Activated CD4-positive, alpha-beta T cell treated with anti-CD3 and anti-CD28 coated beads, Interleukin-2, Interleukin-4, amounts not matched to agents 100 ng/mL and 50 ng/mL, durations not matched to agents 16 hours and 8 hours (primary cell): ENCODE results near the gene DOCK4.

Experiments used
- DNase-seq: peaks from one replicate; pipeline ENCODE4 v3.0.0-alpha.2; 2020; ENCODE audit warnings: low spot score

Gene DOCK4

DNA sequence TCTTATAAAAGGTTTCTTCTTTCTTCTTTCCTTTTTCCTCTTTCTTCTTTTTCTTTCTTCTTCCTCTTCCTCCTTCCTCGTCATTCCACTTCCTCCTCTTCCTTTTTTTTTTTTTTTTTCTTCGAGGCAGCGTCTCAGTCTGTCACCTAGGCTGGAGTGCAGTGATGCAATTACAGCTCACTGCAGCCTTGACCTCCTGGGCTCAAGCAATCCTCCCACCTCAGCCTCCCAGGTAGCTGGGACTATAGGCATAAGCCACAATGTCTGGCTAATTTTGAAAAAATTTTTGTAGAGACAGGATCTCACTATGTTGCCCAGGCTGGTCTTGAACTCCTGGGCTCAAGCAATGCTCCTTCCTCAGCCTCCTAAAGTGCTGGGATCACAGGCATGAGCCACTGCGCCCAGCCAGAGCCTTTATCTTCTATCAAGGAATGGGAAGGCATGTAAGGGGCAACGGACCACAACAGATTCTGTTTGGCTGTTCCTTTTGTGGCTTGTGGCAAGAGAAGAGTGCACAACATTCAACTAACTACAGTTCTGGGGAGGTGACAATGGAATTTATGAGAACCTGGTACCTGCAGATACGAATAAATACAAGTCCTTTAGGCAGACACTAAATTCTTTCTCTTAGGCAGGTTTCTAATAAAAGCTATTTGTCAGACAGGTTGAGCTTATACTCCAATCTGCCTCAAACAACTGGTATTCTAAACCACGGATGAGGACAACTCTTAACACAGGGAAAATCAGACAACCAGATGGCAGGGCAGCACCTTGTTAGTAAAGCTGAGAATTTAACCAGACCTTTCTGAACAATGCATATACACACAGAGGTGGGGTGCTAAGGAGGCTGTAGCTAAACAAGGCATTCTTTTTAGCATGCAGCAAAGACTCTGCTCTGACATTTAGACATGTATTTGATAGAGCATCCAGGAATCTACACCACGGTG, 100.3 kb downstream of the DOCK4 start:
- no peak for DNase-seq

DNA sequence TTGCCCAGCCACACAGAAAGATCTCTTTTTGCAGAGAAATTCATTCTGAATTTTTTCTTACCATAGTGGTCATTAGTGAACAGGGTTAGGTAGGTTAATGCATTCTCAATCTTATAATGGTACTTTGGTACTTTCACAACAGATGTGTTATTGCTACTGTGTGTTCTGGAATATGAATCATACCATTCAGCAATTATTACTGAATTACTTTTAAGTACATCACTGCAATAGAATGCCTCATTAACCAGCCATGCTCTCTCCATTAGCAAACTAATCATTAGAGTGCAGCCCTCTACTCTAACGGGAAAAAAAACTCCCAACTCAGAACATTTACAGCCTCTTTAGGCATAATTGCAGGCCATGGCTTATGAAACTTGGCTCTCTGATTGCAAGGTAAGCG, 102.1 kb downstream of the DOCK4 start:
- DNase-seq: no peak

- no peak for DNase-seq
Observed at GRCh38 chr7:112103246-112103645, 103.0 kb downstream of the DOCK4 start.

DNA sequence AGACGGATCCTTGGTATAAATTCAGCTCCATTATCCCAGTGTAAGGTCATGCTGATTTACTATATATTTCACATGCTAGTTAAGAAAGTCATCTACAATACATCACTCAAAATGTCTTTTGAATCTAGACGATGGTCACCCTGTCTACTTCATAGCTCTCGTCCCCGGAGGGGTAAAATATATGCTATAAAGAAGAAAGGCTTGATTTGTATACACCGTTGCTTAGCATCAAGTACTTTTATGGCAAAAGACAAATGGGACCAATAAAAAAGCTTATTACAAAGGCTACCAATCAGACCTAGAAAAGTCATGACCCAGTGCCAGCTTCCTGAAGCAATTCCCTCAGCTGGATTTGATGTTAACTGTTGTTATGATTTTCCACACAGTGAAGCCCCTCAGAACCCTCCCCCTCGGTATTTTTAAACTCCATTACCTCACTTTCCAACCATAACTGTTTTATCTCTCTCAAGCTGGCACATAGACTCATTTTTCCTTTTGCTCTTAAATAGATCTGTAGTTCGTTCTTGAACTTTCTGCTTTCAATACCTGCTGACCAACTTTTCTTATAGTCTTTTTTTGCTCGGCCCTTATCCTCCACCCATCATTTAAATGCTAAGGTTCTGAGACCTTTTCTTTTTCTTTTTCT, 104.9 kb downstream of the DOCK4 start:
- no peak for DNase-seq

DNA sequence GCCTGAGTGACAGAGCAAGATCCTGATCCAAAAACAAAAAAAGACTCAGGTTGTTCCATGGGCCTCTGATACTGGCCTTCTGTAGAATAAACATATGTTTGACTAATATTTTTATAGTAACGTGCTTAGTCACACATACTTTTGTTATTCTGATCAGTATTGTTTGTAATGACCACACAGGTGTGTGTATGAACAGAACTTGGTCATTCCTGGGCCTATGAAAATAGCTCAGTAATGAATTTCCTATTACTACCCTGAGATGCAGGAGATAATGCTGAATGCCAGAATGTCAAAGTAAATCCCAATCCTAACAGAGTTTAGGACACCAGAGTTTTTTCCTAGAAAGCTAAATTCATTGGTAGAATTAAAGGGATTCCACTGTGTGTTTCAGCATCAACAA, 108.7 kb downstream of the DOCK4 start:
- DNase-seq: no peak

DNA sequence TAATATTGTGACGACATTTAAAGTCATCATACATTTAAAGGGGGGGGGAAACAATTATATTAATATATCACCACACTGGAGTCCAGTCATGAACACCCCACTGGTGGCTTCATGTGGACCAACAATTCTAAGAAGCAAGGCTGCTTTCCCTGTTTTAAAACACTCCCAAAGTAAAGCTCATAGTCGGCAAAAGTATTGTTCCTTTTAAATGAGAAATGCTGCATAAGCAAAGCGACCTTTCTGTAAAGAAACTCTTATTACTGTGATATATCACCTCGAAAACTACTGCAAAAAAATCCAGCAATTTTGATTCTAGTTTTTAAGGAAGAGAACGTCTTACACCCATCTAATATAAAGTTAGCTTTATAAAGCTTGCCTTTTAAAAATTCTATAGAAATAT, 112.8 kb downstream of the DOCK4 start:
- no peak for DNase-seq

DNA sequence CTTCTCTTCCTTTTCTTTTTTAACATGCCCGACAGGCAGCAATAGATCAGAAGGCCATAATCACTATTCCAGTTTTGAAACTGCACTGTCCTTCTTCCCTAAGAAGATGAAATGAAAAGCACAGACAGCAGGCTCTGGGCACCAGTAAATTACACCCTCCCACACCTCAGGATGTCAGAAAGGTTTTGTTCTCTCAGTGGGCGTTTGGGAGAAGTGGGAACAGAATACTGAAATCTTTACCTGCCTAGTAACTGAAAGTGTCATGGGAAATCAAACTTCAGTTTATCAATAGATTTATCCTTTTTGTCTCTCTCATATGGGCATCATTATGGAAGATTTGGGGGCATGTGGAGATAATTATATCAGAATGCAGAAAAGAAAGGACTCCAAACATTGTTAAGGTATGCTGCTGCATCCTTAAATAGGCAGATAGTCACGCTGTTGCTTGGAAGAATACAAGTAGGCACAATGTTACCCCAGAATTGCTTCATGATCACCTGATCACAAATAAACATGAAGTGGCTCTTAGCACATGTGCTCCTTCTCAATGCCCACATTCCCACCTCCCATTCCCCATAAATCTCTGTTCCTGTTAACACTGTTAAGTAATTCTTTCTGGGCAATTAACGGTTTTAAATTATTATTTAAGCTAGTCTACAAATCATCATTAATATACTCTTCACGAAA, 113.3 kb downstream of the DOCK4 start:
- DNase-seq: no peak

DNA sequence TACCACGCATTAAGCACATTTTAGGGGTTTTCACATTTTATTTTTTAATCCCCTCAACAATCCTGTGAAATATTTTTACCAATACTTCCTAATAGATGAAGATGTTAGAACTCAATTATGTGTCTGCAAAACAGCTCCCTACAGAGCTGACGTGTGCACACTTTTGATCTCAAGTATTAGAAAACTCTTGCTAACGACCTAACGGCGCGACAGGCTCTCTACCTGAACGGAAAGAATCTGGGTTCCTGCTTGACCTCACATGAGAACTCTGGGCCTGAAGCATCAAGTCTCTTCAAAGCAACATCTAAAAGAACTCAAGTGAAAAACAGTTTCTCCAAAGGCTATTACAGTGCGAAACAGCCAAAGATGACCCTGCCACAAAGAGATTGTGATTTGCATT, 113.9 kb downstream of the DOCK4 start:
- no peak for DNase-seq

- no peak for DNase-seq
Observed at GRCh38 chr7:112091768-112092167, 114.4 kb downstream of the DOCK4 start.

DNA sequence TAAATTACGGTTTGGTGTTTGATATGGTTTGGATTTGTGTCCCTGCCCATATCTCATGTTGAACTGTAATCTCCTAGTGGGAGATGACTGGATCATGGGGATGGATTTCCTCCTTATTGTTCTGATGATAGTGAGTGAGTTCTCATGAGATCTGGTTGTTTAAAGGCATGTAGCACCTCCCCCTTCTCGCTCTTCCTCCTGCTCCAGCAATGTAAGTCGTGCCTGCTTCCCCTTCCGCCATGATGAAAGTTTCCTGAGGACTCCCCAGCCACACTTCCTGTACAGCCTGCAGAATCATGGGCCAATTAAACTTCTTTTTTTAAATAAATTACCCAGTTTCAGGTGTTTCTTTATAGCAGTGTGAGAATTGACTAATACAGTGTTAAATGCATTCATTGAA, 116.6 kb downstream of the DOCK4 start:
- no peak for DNase-seq

DNA sequence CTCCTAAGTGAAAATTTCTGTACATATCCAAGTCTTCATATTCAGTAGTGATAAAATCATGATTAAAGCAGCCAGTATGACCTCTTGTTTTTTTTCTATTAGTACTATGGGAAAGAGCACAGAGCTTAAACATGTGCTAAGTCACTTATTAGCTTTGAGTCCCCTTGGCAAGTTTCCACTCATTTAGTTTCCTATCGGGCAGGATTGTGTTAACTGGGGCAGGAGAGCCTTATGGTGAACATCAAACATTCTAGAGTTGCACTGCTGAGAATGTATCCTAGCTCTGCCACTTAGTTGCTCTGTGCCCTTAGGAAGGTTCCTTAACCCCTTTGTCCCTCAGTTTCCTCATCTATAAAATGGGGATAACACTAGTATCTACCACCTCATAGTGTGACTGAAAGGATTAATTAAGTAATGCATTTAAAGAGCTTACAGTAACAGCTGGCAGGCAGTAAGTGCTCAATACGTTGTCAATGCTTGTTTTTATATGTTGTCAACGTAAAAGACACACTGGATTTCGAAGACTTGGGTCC, 117.6 kb downstream of the DOCK4 start:
- DNase-seq: no peak

DNA sequence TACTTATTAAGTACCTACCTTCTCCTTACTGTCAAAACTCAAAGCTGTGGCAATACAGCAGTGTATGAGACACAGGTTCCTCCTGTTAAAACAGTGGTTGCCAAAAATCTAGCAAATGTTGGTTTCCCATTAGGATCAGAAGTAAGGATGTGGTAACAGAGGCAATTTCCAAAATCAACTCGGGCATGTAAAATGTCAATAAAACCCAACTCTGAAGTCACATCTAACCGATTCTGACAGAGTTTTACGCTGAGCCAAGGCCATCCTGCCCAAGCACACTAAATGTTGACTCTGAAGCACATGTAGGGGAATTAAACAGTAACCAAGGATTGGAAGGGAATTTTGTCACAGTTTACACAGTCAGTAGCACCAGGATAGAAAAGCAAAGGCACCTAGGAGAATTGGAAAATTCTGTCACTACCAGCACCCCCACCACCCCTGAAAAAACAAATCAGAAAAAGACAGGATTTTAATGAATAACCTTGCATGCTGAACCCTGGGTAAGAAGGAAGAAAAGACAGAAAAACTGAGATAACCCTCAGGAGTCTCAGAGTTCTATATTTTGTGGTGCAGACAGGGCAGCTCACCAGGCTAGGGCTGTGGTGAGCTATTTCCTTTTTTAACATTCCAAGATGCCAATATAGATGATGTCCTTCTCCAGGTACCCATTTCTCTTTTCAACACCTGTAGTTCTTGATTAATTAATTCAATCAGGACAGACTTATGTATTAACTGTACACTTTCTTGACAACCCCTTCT, 119.5 kb downstream of the DOCK4 start:
- no peak for DNase-seq

DNA sequence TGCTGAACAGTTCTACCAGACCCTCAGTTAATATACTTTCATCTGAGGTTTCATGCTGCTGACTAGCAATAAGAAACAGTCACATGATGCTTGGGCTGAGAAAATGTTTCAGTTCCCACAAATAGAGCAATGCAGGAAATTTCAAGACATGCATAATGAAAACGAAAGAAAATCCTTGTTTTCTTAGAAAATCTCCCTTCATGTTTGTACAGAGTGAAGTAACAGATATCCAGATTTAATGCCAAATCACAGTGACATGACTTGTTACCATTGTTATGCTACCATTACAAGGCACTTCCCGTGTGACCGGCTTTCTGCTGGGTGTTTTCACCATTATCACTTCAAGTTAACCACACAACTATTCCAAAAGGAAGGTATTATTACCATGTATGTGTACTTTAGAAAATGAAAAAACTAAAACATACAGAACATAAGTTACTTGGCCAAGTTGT, 121.7 kb downstream of the DOCK4 start:
- DNase-seq: no peak

GRCh38 chr7:112083776-112084355, 122.3 kb downstream of the DOCK4 start:
- DNase-seq: no peak

DNA sequence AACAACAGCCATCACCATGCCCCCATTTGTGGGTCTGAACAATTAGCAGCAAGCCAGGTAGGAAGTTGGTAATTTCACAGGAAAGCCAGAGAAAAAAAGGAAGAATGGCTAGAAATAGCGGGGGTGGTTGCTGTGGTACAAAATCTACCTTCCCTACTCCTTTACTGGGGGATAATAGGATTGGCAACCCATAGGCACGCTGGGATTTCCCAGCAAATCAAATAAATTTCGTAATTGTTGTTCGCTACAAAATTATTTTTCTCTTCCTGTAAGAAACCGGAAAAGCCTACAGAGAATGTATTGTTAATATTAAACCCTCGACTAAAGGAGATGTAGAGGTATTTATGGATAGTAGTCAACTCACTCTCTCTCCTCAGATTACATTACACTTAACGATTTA, 123.9 kb downstream of the DOCK4 start:
- no peak for DNase-seq

- DNase-seq: no peak
Observed at GRCh38 chr7:112081778-112082177, 124.4 kb downstream of the DOCK4 start.

GRCh38 chr7:112080978-112081377, 125.2 kb downstream of the DOCK4 start:
- peak; percentile 7 for DNase-seq

- DNase-seq: peak; percentile 44
Observed at GRCh38 chr7:112080441-112080840, 125.8 kb downstream of the DOCK4 start.

DNA sequence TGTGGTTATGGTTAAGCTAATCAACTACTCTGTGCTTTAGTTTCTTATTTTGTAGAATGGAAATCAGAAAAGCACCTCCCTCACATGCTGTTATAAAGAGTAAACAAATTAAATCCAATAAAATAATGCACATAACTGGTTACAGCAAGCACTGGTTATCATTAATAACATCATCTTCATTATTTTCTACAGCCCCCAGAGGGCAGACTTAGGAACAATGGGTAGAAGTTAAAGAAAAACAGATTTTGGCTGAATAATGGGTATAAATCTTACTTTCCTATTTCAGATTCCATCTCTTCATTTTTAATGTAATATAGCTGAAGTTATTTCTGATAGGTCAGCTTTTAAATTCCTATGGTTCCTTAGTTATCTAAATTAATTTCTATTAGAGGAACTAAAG, 126.5 kb downstream of the DOCK4 start:
- no peak for DNase-seq

DNA sequence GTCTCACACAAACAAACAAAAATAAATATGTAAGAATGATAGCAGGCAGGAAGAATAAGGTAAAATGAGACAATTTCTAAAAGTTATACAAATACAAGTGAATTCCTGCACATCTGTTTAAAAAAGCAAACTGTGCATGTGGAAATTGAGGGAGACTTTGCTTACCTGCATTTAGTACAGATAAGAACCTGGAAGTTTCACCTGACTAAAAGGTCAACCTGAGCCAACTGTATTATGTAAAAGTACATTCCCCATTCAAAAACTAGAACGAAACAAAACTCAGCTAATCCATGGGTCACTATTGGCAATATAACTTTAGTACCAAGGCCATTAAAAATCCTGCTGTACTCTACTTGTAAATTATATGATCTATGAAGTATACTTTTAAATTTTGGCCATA, 127.1 kb downstream of the DOCK4 start:
- DNase-seq: no peak

DNA sequence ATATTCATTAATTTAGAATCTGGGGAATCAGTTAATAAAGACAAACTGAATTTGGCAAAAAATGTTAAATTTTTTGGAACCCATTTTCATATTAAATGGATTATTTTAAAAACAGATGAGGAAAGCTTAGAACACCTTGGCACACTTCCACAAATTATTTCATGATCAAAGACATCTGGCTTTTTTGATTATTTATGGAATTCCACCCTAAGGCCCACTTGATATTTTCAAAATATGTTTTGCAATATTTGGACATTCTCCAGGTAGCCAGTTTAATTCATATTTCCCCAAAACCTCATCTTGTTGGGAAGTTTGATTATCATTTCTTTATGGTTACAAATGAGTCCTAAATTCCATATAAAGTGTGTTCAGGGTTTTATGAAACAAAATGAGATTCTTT, 129.9 kb downstream of the DOCK4 start:
- DNase-seq: no peak
